ENCODE measurements around the gene TPST1.
"Not testable (repeated sequence)": the region's sequence is repeated elsewhere in the genome, so short reads cannot be mapped to it uniquely, and the experiment has no call there.

The TPST1 gene

GRCh38 chr7:66204822-66205740 is at the start of gene TPST1:
TPST1 (plus strand) TSS chr7:66205334; CDS start chr7:66240426, 35,092 bp downstream.
- peak; percentile 55 for DNase-seq (ENCODE audit: low read depth)

- not testable (repeated sequence) for DNase-seq (ENCODE audit: low read depth)
Measured at GRCh38 chr7:66156035-66156434, 49.1 kb upstream of the TPST1 start.

- no peak for DNase-seq (ENCODE audit: low read depth)
Measured at GRCh38 chr7:66157060-66157459, 48.1 kb upstream of the TPST1 start.

GRCh38 chr7:66162622-66163021 is 42.5 kb upstream of the TPST1 start:
- no peak for DNase-seq (ENCODE audit: low read depth)

- no peak for DNase-seq (ENCODE audit: low read depth)
Measured at GRCh38 chr7:66163186-66163610, 41.9 kb upstream of the TPST1 start.

GRCh38 chr7:66164356-66164755 is 40.8 kb upstream of the TPST1 start:
- no peak for DNase-seq (ENCODE audit: low read depth)

- DNase-seq (ENCODE audit: low read depth): no peak
Measured at GRCh38 chr7:66167773-66168387, 37.3 kb upstream of the TPST1 start.

- no peak for DNase-seq (ENCODE audit: low read depth)
Measured at GRCh38 chr7:66169616-66170015, 35.5 kb upstream of the TPST1 start.

- peak; percentile 40 for DNase-seq (ENCODE audit: low read depth)
Measured at GRCh38 chr7:66170309-66171231, 34.6 kb upstream of the TPST1 start.

- not testable (repeated sequence) for DNase-seq (ENCODE audit: low read depth)
Measured at GRCh38 chr7:66172536-66173401, 32.4 kb upstream of the TPST1 start.

- no peak for DNase-seq (ENCODE audit: low read depth)
Measured at GRCh38 chr7:66173856-66174255, 31.3 kb upstream of the TPST1 start.

GRCh38 chr7:66175006-66175405 is 30.1 kb upstream of the TPST1 start:
- DNase-seq (ENCODE audit: low read depth): not testable (repeated sequence)

- DNase-seq (ENCODE audit: low read depth): no peak
Measured at GRCh38 chr7:66176914-66177313, 28.2 kb upstream of the TPST1 start.

- no peak for DNase-seq (ENCODE audit: low read depth)
Measured at GRCh38 chr7:66178258-66178657, 26.9 kb upstream of the TPST1 start.

GRCh38 chr7:66181329-66181728 is 23.8 kb upstream of the TPST1 start:
- no peak for DNase-seq (ENCODE audit: low read depth)

- DNase-seq (ENCODE audit: low read depth): no peak
Measured at GRCh38 chr7:66181845-66182244, 23.3 kb upstream of the TPST1 start.

GRCh38 chr7:66182920-66183319 is 22.2 kb upstream of the TPST1 start:
- DNase-seq (ENCODE audit: low read depth): no peak

GRCh38 chr7:66183700-66184099 is 21.4 kb upstream of the TPST1 start:
- DNase-seq (ENCODE audit: low read depth): peak; percentile 82

- no peak for DNase-seq (ENCODE audit: low read depth)
Measured at GRCh38 chr7:66185680-66186187, 19.4 kb upstream of the TPST1 start.

- no peak for DNase-seq (ENCODE audit: low read depth)
Measured at GRCh38 chr7:66186991-66187390, 18.1 kb upstream of the TPST1 start.

- DNase-seq (ENCODE audit: low read depth): peak; percentile 79
Measured at GRCh38 chr7:66187905-66188304, 17.2 kb upstream of the TPST1 start.

Data from stromal cell of bone marrow (primary cell).